Measurements from ENCODE around the gene THEM4.
"Not testable (repeated sequence)": the region's sequence is repeated elsewhere in the genome, so short reads cannot be mapped to it uniquely, and the experiment has no call there.

Gene THEM4

GRCh38 chr1:151858030-151858746, 51.1 kb downstream of the THEM4 start:
- DNase-seq, result no peak

GRCh38 chr1:151855933-151856332, 53.4 kb downstream of the THEM4 start:
- no peak for DNase-seq

DNA sequence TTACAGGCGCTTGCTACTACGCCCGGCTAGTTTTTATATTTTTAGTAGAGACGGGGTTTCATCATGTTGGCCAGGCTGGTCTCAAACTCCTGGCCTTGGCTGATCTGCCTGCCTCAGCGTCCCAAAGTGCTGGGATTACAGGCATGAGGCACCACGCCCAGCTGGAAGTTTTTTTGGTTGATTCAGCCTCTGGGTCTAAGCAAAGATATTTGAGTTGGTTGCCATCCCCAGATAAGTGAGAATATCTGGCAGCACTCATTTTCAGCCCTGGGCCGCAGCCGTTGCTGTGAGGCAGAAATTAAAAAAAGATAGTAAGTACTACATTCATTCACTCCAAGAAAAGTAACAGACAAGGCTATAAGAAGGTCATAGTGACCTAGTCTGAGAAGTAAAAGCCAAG, 53.8 kb downstream of the THEM4 start:
- not testable (repeated sequence) for DNase-seq

DNA sequence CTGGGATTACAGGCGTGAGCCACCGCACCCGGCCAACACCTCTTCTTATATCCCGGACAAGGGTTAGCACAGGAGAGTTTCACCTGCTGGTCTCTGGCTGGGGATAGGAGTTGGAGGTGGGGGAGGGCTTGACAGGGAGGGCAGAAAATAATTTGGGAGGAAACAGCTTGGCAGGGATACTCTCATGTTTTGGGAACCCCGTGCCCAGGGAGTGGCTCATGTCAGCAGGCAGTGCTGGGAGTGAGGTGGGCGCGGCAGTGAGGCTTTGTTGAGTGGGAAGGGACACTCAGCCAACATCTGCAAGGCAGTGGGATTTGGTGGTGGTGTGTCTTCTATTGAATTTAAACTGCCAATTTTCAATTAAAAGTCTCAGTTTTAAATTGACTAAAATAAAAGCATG, 54.7 kb downstream of the THEM4 start:
- DNase-seq, result no peak

GRCh38 chr1:151853411-151853943, 55.8 kb downstream of the THEM4 start, which contains the start of gene THEM5:
THEM5 (minus strand) TSS chr1:151853712; CDS start chr1:151853565, 147 bp downstream.
- no peak for DNase-seq

GRCh38 chr1:151852733-151853132, 56.6 kb downstream of the THEM4 start:
- DNase-seq, result no peak

DNA sequence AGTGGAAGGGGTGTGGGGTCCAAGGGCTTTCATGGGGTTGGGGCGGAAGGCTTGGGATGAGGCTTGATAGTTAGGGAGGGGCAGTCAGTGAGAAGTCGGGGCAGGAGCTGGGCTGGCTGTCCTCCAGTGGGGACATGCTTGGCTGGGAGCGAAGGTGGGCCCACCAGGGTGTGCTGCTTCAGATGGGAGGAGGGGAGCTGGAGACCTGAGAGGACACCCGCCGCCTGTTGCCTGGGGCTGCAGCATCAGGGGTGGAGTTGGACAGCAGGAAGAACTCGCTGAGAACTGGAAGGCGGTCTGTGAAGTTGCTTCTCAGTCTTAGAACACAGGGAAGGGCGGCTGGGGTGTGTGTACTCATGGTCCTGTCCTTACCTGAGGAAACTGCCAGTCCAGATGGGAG, 57.4 kb downstream of the THEM4 start:
- no peak for DNase-seq

DNA sequence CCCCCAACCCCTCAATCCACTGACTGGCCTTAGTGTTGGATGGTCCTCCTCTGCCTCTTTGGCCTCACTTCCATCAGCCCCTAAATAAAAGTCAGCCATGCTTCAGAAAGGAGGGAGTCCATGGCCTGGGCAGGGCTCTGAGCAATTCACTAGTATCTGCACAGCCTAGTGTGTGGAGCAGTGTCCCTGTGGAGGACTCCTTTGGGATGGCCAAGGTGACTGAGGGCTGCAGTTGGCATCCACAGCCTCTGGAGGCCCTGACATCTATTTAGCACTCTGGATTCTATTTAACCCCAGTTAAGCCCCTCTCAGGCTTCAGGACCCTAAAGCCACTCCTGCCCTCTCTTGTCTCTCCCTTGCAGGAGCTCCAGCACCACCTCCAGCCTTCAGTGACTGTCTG, 59.4 kb downstream of the THEM4 start:
- DNase-seq, result no peak

DNA sequence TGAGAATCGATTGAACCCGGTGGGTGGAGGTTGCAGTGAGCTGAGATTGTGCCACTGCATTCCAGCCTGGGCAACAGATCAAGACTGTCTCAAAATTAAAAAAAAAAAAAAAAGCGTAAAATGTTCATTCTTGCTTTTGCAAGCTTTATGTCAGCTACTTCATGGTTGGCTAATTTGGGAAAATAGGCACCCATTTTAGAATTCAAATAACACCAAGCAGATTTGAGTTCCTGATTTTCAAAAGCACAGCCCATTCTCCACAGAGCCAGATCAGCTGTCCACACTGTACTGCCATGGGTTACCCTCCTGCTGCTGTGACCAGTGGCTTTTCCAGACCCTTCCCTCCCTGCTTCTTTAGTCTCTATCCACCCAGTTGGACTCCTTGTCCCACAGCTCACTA, 60.2 kb downstream of the THEM4 start:
- no peak for DNase-seq

DNA sequence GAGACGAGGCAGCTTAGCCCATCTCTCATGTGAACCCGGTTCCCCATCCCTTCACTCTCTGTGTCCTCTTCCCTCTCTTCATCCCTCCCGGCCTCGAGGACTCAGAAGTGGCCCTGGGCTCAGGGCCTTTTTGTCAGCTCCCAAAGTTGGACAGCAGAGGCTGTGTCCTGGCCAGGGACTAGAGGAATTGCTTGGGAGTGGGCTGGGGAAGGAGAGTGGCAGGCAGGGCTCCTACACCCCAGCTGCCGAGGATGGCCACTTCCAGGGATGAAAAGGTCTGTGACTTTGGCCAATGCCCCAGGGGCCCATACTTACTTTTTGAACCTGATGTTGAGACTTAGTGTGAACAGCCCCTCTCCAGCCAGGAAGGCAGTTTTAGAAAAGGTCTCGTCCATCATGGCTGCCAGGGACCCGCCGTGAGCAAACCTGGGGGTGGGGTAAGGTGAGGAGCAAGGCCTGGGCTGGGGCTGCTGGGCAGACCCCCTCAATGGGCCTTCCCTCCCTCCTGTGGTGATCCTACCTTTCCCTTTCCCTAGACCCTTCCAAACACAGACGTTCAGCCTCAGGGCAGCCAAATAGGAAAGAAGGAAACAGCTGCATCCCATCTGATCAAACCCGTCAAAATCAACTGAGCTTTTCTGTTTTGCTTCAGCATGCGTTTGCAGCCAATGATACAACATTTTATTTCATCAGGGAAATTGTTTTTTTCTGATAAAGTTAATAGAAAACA, 61.3 kb downstream of the THEM4 start:
- no peak for DNase-seq

GRCh38 chr1:151846686-151847237, 62.5 kb downstream of the THEM4 start:
- no peak for DNase-seq

DNA sequence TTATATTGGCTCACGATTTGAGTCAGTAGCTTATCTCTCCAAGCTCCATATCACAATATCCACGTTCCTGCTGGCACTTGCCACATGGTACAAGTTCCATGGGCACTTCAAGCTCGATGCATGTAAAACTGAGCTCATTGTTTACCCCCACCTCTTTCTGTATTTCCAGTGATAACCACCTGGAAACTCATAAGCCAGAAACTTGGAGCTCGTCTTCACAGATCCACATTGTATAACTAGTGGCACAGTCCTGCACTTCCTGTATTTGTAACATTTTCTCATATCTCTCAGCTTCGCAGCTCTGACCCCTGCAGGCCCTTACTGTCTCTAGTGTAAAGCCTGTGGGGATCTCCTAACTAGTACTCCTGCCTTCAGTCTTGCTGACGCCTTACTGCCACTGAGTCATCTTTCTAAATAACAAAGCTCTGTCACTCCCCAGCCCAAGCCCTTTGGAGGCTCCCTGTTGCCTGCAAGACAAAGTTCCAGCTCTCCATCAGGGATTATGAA, 63.2 kb downstream of the THEM4 start:
- no peak for DNase-seq

DNA sequence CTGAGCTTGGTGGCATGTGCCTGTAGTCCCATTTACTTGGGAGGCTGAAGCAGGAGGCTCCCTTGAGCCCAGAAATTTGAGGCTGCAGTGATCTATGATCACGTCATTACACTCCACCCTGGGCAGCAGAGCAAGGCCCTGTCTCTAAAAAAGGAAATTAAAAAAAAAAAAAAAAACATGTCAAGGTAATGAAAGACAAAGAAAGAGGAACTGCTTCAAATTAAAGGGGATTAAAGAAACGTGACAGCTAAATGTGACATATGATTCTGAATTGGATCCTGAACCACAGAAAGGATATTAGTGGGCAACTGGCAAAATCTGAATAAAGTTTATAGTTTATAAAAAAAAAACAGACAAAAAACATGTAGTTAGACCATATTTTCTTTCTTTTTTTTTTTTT, 65.9 kb downstream of the THEM4 start:
- no peak for DNase-seq

DNA sequence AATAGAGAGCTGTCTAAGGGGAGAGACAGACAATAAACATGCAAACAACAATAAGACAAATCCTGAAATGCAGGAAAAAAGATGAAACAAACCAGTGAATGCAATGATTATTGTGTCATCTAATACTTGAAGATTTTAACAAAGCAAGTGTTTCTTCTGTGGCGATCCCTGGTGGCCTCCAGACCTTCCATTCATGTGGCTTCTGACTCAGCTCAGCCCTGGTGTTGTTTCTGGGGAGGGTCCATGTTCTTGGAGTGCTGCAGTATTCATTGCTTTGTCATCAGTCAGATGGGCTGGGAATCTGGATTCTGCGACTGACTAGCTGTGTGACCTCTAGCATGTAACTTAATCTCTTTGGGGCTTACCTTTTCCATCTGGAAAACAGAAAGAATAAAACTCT, 68.2 kb downstream of the THEM4 start:
- DNase-seq, result no peak

DNA sequence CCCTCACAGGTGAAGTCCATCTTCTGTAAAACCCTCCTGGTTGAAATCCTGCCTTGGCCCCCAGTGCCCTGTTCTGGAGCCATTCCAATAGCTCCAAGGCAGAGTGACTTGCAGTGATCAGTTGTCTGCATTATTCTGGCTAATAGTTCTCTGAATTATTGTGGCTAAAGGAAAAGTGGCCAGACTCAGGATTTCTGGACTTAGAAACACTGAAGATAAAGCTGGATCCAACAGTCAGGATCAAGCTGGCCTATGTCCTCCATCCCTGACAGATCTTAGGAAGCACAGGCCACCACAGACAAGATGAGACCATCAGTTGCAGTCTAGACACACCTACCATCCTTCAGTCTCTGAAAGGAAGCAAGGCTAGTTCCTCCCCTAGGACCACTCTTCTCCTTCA, 68.9 kb downstream of the THEM4 start:
- no peak for DNase-seq

DNA sequence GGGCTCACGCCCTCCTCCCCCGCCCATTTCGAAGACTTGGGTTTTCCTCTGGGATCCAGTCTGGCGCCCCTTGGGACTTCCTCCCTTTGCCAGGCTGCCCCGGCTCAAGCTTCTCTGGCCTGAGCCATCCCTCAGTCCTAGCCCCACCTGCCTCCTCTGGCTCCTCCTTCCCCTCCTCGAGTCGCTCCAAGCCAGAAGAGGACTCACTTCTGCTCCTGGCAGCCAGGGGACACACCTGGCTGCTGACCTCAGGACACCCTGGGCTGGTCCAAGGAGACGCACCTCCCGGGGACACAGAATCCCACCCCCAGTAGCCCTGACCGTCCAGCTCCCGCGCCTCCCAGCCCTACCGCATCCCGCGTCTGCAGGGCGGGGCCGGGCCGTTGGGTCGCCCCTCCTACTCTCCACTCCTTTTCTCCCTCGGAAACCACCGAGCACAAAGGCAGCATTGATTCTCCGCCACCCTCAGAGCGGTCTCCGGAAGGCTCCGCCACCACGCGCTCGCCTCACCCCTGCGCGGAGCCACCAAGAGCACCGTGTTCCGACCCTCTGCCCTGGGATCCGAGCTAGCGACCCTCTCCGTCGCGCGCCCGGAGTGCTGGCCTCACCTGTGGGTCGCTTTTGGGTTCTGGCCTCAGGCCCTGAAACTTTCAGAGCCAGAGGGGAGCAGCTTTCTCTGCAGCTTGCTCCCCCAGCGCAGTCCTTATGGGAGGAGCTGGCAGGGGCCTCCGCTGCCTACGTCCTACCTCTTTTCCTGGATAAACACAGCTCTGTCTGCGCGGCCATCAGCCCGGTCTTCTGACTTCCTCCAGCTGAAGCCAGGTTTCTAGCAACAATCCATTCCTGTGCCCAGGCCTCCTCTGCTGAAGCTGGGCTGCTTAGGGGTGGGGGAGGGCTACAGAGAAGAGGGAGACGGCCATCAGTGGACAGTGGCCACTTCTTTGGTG, 69.6 kb downstream of the THEM4 start, which contains the start of gene C2CD4D:
C2CD4D (minus strand) TSS at position 364 of the 947 bp plus-strand sequence. CDS start 831 bp downstream, outside the sequence.
- no peak for DNase-seq

DNA sequence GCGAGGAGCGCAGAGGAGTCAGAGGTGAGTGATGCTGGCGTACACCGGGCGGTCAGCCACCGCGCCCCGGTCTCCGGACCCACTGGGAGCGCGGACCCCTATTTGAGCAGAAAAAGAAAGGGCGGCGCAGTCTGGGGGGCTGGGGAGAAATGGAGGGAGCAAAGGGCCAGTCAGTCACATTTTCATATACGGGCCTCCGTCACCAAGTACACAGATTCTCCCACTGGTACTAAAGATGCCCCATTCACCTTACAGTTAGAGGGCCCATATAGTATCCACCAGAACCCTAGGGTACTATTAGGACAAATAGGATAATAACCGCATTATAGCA, 70.3 kb downstream of the THEM4 start:
- DNase-seq, result no peak

- no peak for DNase-seq
These were observed 70.9 kb downstream of the THEM4 start for GRCh38 chr1:151838222-151839081.

DNA sequence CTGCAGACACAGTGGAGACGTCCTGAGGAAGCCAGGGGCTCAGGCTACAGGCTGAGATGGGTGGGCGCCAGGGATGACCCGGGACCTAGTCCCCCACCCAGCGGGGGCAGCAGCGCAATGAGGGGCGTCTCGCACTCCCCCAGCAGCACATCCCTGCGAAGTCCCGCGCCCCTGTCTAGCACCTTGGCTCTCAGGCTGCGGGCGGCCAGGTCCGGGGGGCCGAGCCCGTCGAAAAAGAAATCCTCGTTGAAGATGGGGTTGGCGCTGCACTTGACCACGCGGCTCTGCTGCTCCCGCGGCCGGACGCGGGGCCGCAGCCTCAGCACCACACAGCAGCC, 71.5 kb downstream of the THEM4 start:
- DNase-seq, result no peak

DNA sequence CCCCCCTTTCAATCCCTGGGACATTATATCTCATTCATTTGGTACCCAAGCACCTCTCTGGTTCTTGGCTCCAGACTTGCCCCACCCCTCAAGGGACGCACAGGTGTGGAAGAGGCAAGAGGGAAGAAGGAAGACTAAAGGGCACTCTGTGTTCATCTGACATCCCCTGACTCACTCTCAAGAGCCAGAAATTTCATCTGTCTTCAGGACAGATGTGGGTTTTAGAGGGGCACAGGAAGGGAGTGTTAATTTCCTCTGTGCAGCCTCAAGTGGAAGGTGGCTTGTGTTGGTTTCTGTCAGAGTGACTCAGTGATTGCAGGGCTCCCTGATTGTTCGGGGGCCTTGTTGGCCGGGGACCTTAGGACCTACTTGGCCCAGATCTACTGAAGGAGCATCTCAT, 72.1 kb downstream of the THEM4 start:
- DNase-seq, result no peak

DNA sequence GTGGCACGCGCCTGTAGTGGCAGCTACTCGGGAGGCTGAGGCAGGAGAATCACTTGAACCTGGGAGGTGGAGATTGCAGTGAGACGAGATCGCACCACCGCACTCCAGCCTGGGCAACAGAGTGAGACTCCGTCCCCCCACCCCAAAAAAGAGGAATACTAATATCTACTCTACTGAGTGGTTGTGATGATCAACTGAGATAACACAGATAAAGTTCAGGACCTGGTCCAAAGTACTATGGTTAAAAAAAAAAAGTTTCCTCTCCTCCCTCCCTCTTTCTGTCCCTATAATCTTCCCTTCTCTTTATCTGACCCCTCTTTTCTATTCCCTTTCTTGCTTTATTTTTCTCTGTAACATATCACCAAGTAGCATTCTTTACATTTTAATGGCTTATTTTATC, 73.7 kb downstream of the THEM4 start:
- no peak for DNase-seq

DNA sequence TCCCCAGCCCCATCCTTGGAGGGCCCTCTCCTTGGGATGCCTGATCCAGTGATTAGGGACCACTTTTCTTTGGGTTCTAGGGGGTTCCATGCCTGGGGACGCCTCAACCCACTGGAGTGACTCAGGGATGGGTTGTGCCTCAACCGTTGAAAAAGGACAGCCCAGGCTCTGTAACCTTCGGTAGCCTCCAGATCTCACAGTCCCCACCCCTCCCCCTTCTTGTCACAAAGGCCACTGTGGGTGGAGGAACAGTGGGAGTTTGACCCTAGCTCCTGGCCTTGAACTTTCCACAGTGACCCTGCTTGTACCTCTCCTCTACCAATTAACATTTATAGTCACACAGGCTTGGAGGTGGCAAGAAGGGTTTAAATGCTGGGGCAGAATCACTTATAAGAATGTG, 75.1 kb downstream of the THEM4 start:
- DNase-seq, result no peak
